T-cell (primary cell): ENCODE results near the gene NPC1L1. TPM values are rescaled to one million over a fixed set of nuclear protein-coding genes. Genes with fewer than 3 reads are reported as not detected.
"Not testable (repeated sequence)": the region's sequence is repeated elsewhere in the genome, so short reads cannot be mapped to it uniquely, and the experiment has no call there.

ENCODE experiments used
- ATAC-seq, 4 experiments: fragments of 200-7000 bp in 3 of 4; fragments of 150-1000 bp in 1 of 4; cut with Tn5 transposase; replicated peaks in 1 of 4; 1 replicate in 3 of 4; 2 replicates in 1 of 4; pipeline ENCODE4 v1.10.0; 2021; ENCODE audit warnings: moderate library complexity in 3 of 4, mild to moderate bottlenecking in 2 of 4, moderate number of reproducible peaks in 1 of 4
- CTCF ChIA-PET, 2 donors: fragments of 300-600 bp; sonication (Branson Sonifier 250); formaldehyde crosslinking; loops; one replicate each; lab custom pipeline; 2022; ENCODE audit warnings: antibody characterized with exemption in 2 of 2; lab: Charles Lee
- POLR2A ChIA-PET, 2 donors: fragments of 300-600 bp; sonication (Branson Sonifier 250); formaldehyde crosslinking; loops; one replicate each; lab custom pipeline; 2022; ENCODE audit warnings: antibody characterized with exemption in 2 of 2; lab: Charles Lee
- DNase-seq, 35 experiments: peaks; one replicate each; pipeline versions ENCODE4 v3.0.0 to v3.0.0-alpha.2; 2013 to 2023
- H3K27ac ChIP-seq: one replicate; pipeline ENCODE4 v1.5.1; 2013; ENCODE audit warnings: low read length
- H3K27me3 ChIP-seq, 2 experiments: replicated peaks in 1 of 2; 1 replicate in 1 of 2; 2 replicates in 1 of 2; pipeline versions ENCODE4 v1.6.1 to v1.7.0; 2013; ENCODE audit warnings: low read length in 1 of 2, mixed read lengths in 1 of 2; ENCODE audit not compliant: control insufficient read depth in 2 of 2, insufficient read depth in 2 of 2; ENCODE audit errors: extremely low read depth in 1 of 2
- H3K36me3 ChIP-seq, 2 donors: 1 replicate in 1 of 2; 2 replicates in 1 of 2; pipeline versions ENCODE4 v1.6.1 to v1.7.0; 2013; ENCODE audit warnings: low read length in 1 of 2; ENCODE audit not compliant: control insufficient read depth in 2 of 2, insufficient read depth in 1 of 2; ENCODE audit errors: extremely low read depth in 1 of 2
- H3K4me1 ChIP-seq, 2 experiments: 1 replicate in 1 of 2; 2 replicates in 1 of 2; pipeline versions ENCODE4 v1.6.1 to v1.7.0; 2013; ENCODE audit warnings: low read length in 2 of 2, mixed read lengths in 1 of 2; ENCODE audit not compliant: insufficient read depth in 2 of 2, control insufficient read depth in 1 of 2; ENCODE audit errors: extremely low read depth in 1 of 2
- H3K4me3 ChIP-seq, 2 donors: 1 replicate in 1 of 2; 2 replicates in 1 of 2; pipeline versions ENCODE4 v1.5.1 to v1.7.0; 2013; ENCODE audit warnings: mild to moderate bottlenecking in 2 of 2, low read length in 1 of 2, moderate library complexity in 1 of 2; ENCODE audit not compliant: control insufficient read depth in 1 of 2; ENCODE audit errors: extremely low read depth in 1 of 2
- H3K9me3 ChIP-seq: 2 replicates; pipeline ENCODE4 v1.7.0; 2013
- H3K27ac Mint-ChIP-seq, 2 donors: one replicate each; pipeline ENCODE4 v1.8.0; 2020 to 2021; ENCODE audit warnings: mild to moderate bottlenecking in 2 of 2, mixed read lengths in 2 of 2
- H3K27me3 Mint-ChIP-seq, 2 donors: one replicate each; pipeline ENCODE4 v1.8.0; 2021 to 2022; ENCODE audit warnings: mixed read lengths in 2 of 2
- H3K36me3 Mint-ChIP-seq: one replicate; pipeline ENCODE4 v1.8.0; 2021; ENCODE audit warnings: mixed read lengths
- H3K4me1 Mint-ChIP-seq, 3 donors: one replicate each; pipeline ENCODE4 v1.8.0; 2020 to 2022; ENCODE audit warnings: mixed read lengths in 3 of 3, mild to moderate bottlenecking in 1 of 3
- H3K4me3 Mint-ChIP-seq, 3 donors: one replicate each; pipeline ENCODE4 v1.8.0; 2020 to 2022; ENCODE audit warnings: mild to moderate bottlenecking in 3 of 3, mixed read lengths in 3 of 3, moderate library complexity in 3 of 3
- H3K9me3 Mint-ChIP-seq, 3 donors: one replicate each; pipeline ENCODE4 v1.8.0; 2020 to 2022; ENCODE audit warnings: mixed read lengths in 3 of 3
- WGBS: methylation state at CpG from one replicate; pipeline ENCODE4 v1.1.5; 2013; ENCODE audit warnings: missing lambda C conversion rate; ENCODE audit not compliant: insufficient coverage; 5-methylcytosine and 5-hydroxymethylcytosine counted together
- total RNA-seq, 35 experiments: library from RNA in 6 of 35; stranded (reverse) in 6 of 35; fragments of 120-200 nt in 1 of 35; gene quantifications; one replicate each; pipeline versions ENCODE4 v1.2.1 to v1.2.4 and lab custom pipeline; 2013 to 2026

Gene NPC1L1
- total RNA-seq, 5 donors from 2014 or later (not counting 1 experiment from before 2014, with no cell fraction given): 0.06 to 0.50 (median 0.10) TPM; not detected in 1

GRCh38 chr7:44508328-44509030 is 32.7 kb downstream of the NPC1L1 start:
- no peaks in the 10 kb centered on the region for H3K4me1 ChIP-seq
- Mint-ChIP-seq H3K4me3 (no peak overlapping the region), H3K27me3 (peaks cover 4 to 15% of the 10 kb centered on the region in 2 donors), H3K9me3 (peaks cover 0 to 5% (median 3%) of the 10 kb centered on the region in 3 donors), H3K4me1 (no peaks in the 10 kb centered on the region), H3K36me3 (no peaks in the 10 kb centered on the region), H3K27ac (no peak overlapping the region)
- H3K27ac ChIP-seq: no peak overlapping the region
- H3K9me3 ChIP-seq: no peaks in the 10 kb centered on the region
- no peak overlapping the region for H3K4me3 ChIP-seq
- ATAC-seq (no peak), DNase-seq (no peak)
- POLR2A ChIA-PET: no interaction called here
- no peaks in the 10 kb centered on the region for H3K36me3 ChIP-seq
- CTCF ChIA-PET: no interaction called here
- 71% methylated on average over 1 of the region's 2 CpGs for WGBS
- peaks cover 0 to 6% of the 10 kb centered on the region in 2 experiments for H3K27me3 ChIP-seq

- CTCF ChIA-PET, H3K4me1 ChIP-seq, H3K27ac ChIP-seq, POLR2A ChIA-PET, H3K36me3 ChIP-seq, H3K27me3 ChIP-seq, H3K4me3 ChIP-seq, DNase-seq, H3K4me3 Mint-ChIP-seq, H3K9me3 ChIP-seq, H3K27ac Mint-ChIP-seq, H3K9me3 Mint-ChIP-seq, H3K36me3 Mint-ChIP-seq, H3K4me1 Mint-ChIP-seq, ATAC-seq: not testable (repeated sequence)
- WGBS: no CpG with 5 or more reads among the region's 3 CpGs
- peaks cover 4 to 13% of the 10 kb centered on the region in 2 donors for H3K27me3 Mint-ChIP-seq
These were observed 34.4 kb downstream of the NPC1L1 start for GRCh38 chr7:44506592-44507288.

GRCh38 chr7:44505595-44505994 is 35.5 kb downstream of the NPC1L1 start:
- DNase-seq: no peak
- no CpG with 5 or more reads among the region's 3 CpGs for WGBS
- Mint-ChIP-seq H3K36me3 (no peaks in the 10 kb centered on the region), H3K27me3 (peaks cover 4 to 14% of the 10 kb centered on the region in 2 donors), H3K9me3 (peaks cover 0 to 5% (median 3%) of the 10 kb centered on the region in 3 donors), H3K4me3 (no peak overlapping the region), H3K27ac (peak overlapping the region in 1 of 2 donors; percentile 5), H3K4me1 (no peaks in the 10 kb centered on the region)
- no peak overlapping the region for H3K27ac ChIP-seq
- CTCF ChIA-PET: no interaction called here
- no peaks in the 10 kb centered on the region for H3K4me1 ChIP-seq
- ATAC-seq: no peak
- H3K36me3 ChIP-seq: no peaks in the 10 kb centered on the region
- POLR2A ChIA-PET: no interaction called here
- peaks cover 0 to 5% of the 10 kb centered on the region in 2 experiments for H3K27me3 ChIP-seq
- H3K4me3 ChIP-seq: no peak overlapping the region
- no peaks in the 10 kb centered on the region for H3K9me3 ChIP-seq

- Mint-ChIP-seq H3K9me3 (no peaks in the 10 kb centered on the region), H3K27ac (no peak overlapping the region), H3K36me3 (no peaks in the 10 kb centered on the region), H3K4me1 (no peaks in the 10 kb centered on the region), H3K27me3 (peaks cover 0 to 10% of the 10 kb centered on the region in 2 donors), H3K4me3 (no peak overlapping the region)
- ATAC-seq (no peak), DNase-seq (no peak)
- no peaks in the 10 kb centered on the region for H3K36me3 ChIP-seq
- CTCF ChIA-PET: interaction anchor here in 1 of 2 donors (0.5 kb wide), 1 partner anchor 76 kb away, joined by 5 read pairs; no protein-coding TSS in a partner anchor
- POLR2A ChIA-PET: interaction anchor here in 1 of 2 donors (0.6 kb wide), 1 partner anchor 579 kb away, joined by 3 read pairs; no protein-coding TSS in a partner anchor
- H3K27me3 ChIP-seq: no peaks in the 10 kb centered on the region
- no peaks in the 10 kb centered on the region for H3K9me3 ChIP-seq
- H3K4me3 ChIP-seq: no peak overlapping the region
- H3K27ac ChIP-seq: no peak overlapping the region
- WGBS: 83% methylated on average over 2 of the region's 4 CpGs
- H3K4me1 ChIP-seq: no peaks in the 10 kb centered on the region
These were observed 42.7 kb downstream of the NPC1L1 start for GRCh38 chr7:44498230-44498954.

GRCh38 chr7:44497155-44498027 is 43.7 kb downstream of the NPC1L1 start:
- WGBS: 80% methylated on average over 1 of the region's 5 CpGs
- ChIA-PET CTCF (interaction anchor here in 1 of 2 donors (1.1 kb wide), 1 partner anchor 68 kb away, joined by 4 read pairs; no protein-coding TSS in a partner anchor), POLR2A (no interaction called here)
- Mint-ChIP-seq H3K36me3 (no peaks in the 10 kb centered on the region), H3K4me1 (no peaks in the 10 kb centered on the region), H3K27me3 (peaks cover 0 to 10% of the 10 kb centered on the region in 2 donors), H3K9me3 (no peaks in the 10 kb centered on the region), H3K4me3 (no peak overlapping the region), H3K27ac (no peak overlapping the region)
- Histone ChIP-seq H3K27ac (no peak overlapping the region), H3K4me3 (no peak overlapping the region), H3K36me3 (no peaks in the 10 kb centered on the region), H3K4me1 (no peaks in the 10 kb centered on the region), H3K27me3 (no peaks in the 10 kb centered on the region), H3K9me3 (no peaks in the 10 kb centered on the region)
- DNase-seq (no peak), ATAC-seq (no peak)
